WTC11 (cell line): ENCODE results near the gene TFCP2. TPM values are rescaled to one million over a fixed set of nuclear protein-coding genes. Genes with fewer than 3 reads are reported as not detected.

Source experiments
- ATAC-seq: fragments of 200-7000 bp; cut with Tn5 transposase; 2 replicates; pipeline ENCODE4 v1.10.0; 2021; ENCODE audit warnings: mild to moderate bottlenecking, moderate library complexity
- CTCF ChIA-PET: fragments of 300-600 bp; sonication (Branson Sonifier 250); formaldehyde crosslinking; loops from one replicate; lab custom pipeline; 2021; ENCODE audit warnings: antibody characterized with exemption; lab: Charles Lee
- POLR2A ChIA-PET: fragments of 350-600 bp; sonication (Branson Sonifier 250); formaldehyde crosslinking; loops from one replicate; lab custom pipeline; 2021; ENCODE audit warnings: antibody characterized with exemption; lab: Charles Lee
- DNase-seq: peaks from one replicate; pipeline ENCODE4 v3.0.0; 2021; ENCODE audit warnings: low spot score
- H3K27ac Mint-ChIP-seq: 2 replicates; pipeline ENCODE4 v1.8.0; 2021; ENCODE audit warnings: mixed read lengths
- H3K27me3 Mint-ChIP-seq: 2 replicates; pipeline ENCODE4 v1.8.0; 2021; ENCODE audit warnings: low read depth, mild to moderate bottlenecking, moderate library complexity, mixed read lengths
- H3K36me3 Mint-ChIP-seq: 2 replicates; pipeline ENCODE4 v1.8.0; 2021; ENCODE audit warnings: mixed read lengths
- H3K4me1 Mint-ChIP-seq: 2 replicates; pipeline ENCODE4 v1.8.0; 2022; ENCODE audit warnings: mixed read lengths
- H3K4me3 Mint-ChIP-seq: 2 replicates; pipeline ENCODE4 v1.8.0; 2021; ENCODE audit warnings: mild to moderate bottlenecking, moderate library complexity, mixed read lengths
- H3K9me3 Mint-ChIP-seq: 2 replicates; pipeline ENCODE4 v1.8.0; 2021; ENCODE audit warnings: mixed read lengths
- AR ChIP-seq: fragments of 250-450 bp; sonication (Bioruptor Pico); IDR thresholded peaks from 2 replicates; pipeline ENCODE4 v1.9.0; 2021; ENCODE audit warnings: mild to moderate bottlenecking
- ELF4 ChIP-seq: sonication (generic); formaldehyde crosslinking; IDR thresholded peaks from 2 replicates; pipeline ENCODE4 v1.8.1; 2022; ENCODE audit warnings: low read depth, mild to moderate bottlenecking, moderate library complexity, missing genetic modification reagents
- FOXP1 ChIP-seq: sonication (generic); formaldehyde crosslinking; IDR thresholded peaks from 2 replicates; pipeline ENCODE4 v1.8.0; 2022; ENCODE audit warnings: missing genetic modification reagents, mild to moderate bottlenecking, moderate library complexity, borderline replicate concordance
- GABPB1 ChIP-seq: sonication (generic); formaldehyde crosslinking; IDR thresholded peaks from 2 replicates; pipeline ENCODE4 v1.8.1; 2023; ENCODE audit warnings: mild to moderate bottlenecking, missing genetic modification reagents
- GTF2I ChIP-seq: fragments of 250-450 bp; sonication (Bioruptor Pico); conservative IDR thresholded peaks from 2 replicates; pipeline ENCODE4 v1.4.0; 2021; ENCODE audit warnings: mild to moderate bottlenecking
- MXD4 ChIP-seq: fragments of 250-450 bp; sonication (Bioruptor Pico); IDR thresholded peaks from 2 replicates; pipeline ENCODE4 v1.8.0; 2021; ENCODE audit warnings: mild to moderate bottlenecking, moderate library complexity, borderline replicate concordance
- MYBL2 ChIP-seq: sonication (generic); formaldehyde crosslinking; IDR thresholded peaks from 2 replicates; pipeline ENCODE4 v1.8.1; 2023; ENCODE audit warnings: mild to moderate bottlenecking, moderate library complexity, missing genetic modification reagents
- NR3C1 ChIP-seq: sonication (generic); formaldehyde crosslinking; conservative IDR thresholded peaks from 2 replicates; pipeline ENCODE4 v1.8.1; 2023; ENCODE audit warnings: low read depth, mild to moderate bottlenecking, missing genetic modification reagents
- SMAD4 ChIP-seq: sonication (generic); formaldehyde crosslinking; IDR thresholded peaks from 2 replicates; pipeline ENCODE4 v1.8.0; 2022; ENCODE audit warnings: mild to moderate bottlenecking, missing genetic modification reagents
- STAT6 ChIP-seq: sonication (generic); formaldehyde crosslinking; conservative IDR thresholded peaks from 2 replicates; pipeline ENCODE4 v1.8.1; 2023; ENCODE audit warnings: mild to moderate bottlenecking, low read depth, missing genetic modification reagents, moderate library complexity
- TEAD4 ChIP-seq: sonication (generic); formaldehyde crosslinking; IDR thresholded peaks from 2 replicates; pipeline ENCODE4 v1.8.0; 2022; ENCODE audit warnings: mild to moderate bottlenecking, missing genetic modification reagents
- TP53 ChIP-seq: sonication (generic); formaldehyde crosslinking; IDR thresholded peaks from 2 replicates; pipeline ENCODE4 v1.8.1; 2023; ENCODE audit warnings: mild to moderate bottlenecking, missing genetic modification reagents
- ZNF671 ChIP-seq: fragments of 250-450 bp; sonication (Bioruptor Pico); IDR thresholded peaks from 2 replicates; pipeline ENCODE4 v1.8.0; 2021; ENCODE audit warnings: mild to moderate bottlenecking
- total RNA-seq: library from RNA; stranded (reverse); gene quantifications from 3 replicates; pipeline ENCODE4 v1.2.3, GENCODE V29; 2021
- TF ChIP-seq, protein P1 (sequence below): sonication (generic); formaldehyde crosslinking; IDR thresholded peaks from 2 replicates; pipeline ENCODE4 v1.8.1; 2023; ENCODE audit warnings: mild to moderate bottlenecking, missing genetic modification reagents, borderline replicate concordance
- TF ChIP-seq, protein P2 (sequence below): fragments of 200-600 bp; IDR thresholded peaks from 2 replicates; pipeline ENCODE4 v1.8.0; 2022; ENCODE audit warnings: antibody characterized with exemption
- TF ChIP-seq, protein P3 (sequence below): fragments of 250-450 bp; sonication (Bioruptor Pico); IDR thresholded peaks from 2 replicates; pipeline ENCODE4 v1.9.0; 2021; ENCODE audit warnings: mild to moderate bottlenecking, borderline replicate concordance

The TFCP2 gene
- total RNA-seq, 1 experiment from 2014 or later = 35.4 TPM

- TF ChIP-seq, protein P1, sequence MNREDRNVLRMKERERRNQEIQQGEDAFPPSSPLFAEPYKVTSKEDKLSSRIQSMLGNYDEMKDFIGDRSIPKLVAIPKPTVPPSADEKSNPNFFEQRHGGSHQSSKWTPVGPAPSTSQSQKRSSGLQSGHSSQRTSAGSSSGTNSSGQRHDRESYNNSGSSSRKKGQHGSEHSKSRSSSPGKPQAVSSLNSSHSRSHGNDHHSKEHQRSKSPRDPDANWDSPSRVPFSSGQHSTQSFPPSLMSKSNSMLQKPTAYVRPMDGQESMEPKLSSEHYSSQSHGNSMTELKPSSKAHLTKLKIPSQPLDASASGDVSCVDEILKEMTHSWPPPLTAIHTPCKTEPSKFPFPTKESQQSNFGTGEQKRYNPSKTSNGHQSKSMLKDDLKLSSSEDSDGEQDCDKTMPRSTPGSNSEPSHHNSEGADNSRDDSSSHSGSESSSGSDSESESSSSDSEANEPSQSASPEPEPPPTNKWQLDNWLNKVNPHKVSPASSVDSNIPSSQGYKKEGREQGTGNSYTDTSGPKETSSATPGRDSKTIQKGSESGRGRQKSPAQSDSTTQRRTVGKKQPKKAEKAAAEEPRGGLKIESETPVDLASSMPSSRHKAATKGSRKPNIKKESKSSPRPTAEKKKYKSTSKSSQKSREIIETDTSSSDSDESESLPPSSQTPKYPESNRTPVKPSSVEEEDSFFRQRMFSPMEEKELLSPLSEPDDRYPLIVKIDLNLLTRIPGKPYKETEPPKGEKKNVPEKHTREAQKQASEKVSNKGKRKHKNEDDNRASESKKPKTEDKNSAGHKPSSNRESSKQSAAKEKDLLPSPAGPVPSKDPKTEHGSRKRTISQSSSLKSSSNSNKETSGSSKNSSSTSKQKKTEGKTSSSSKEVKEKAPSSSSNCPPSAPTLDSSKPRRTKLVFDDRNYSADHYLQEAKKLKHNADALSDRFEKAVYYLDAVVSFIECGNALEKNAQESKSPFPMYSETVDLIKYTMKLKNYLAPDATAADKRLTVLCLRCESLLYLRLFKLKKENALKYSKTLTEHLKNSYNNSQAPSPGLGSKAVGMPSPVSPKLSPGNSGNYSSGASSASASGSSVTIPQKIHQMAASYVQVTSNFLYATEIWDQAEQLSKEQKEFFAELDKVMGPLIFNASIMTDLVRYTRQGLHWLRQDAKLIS = no peak
- TF ChIP-seq AR = no peak
These were observed 12.0 kb downstream of the TFCP2 start (continued) for GRCh38 chr12:51160814-51161459.

- 0 out of 2 replicates have a peak overlapping the region, but pooled peaks have one; percentile 39 for H3K27ac Mint-ChIP-seq
- peaks cover 12% of the 10 kb centered on the region for H3K4me1 Mint-ChIP-seq
- no peaks in the 10 kb centered on the region for H3K9me3 Mint-ChIP-seq
- POLR2A ChIA-PET = interaction anchor here (0.6 kb wide), 1 partner anchor 106 kb away, joined by 4 read pairs; no protein-coding TSS in a partner anchor
- CTCF ChIA-PET = interaction anchor here (1.4 kb wide), 1 partner anchor 185 kb away, joined by 4 read pairs; no protein-coding TSS in a partner anchor
- ATAC-seq (no peak), DNase-seq (no peak)
- H3K27me3 Mint-ChIP-seq = no peaks in the 10 kb centered on the region
- no peaks in the 10 kb centered on the region; the same call in 1 of the 2 replicates for H3K36me3 Mint-ChIP-seq
- no peak for TF ChIP-seq GABPB1
- TF ChIP-seq TP53 (CRISPR knock-in tag) = no peak
- TF ChIP-seq ELF4 (CRISPR knock-in tag) = no peak
- TF ChIP-seq SMAD4 (CRISPR knock-in tag) = no peak
- TF ChIP-seq, protein P2, sequence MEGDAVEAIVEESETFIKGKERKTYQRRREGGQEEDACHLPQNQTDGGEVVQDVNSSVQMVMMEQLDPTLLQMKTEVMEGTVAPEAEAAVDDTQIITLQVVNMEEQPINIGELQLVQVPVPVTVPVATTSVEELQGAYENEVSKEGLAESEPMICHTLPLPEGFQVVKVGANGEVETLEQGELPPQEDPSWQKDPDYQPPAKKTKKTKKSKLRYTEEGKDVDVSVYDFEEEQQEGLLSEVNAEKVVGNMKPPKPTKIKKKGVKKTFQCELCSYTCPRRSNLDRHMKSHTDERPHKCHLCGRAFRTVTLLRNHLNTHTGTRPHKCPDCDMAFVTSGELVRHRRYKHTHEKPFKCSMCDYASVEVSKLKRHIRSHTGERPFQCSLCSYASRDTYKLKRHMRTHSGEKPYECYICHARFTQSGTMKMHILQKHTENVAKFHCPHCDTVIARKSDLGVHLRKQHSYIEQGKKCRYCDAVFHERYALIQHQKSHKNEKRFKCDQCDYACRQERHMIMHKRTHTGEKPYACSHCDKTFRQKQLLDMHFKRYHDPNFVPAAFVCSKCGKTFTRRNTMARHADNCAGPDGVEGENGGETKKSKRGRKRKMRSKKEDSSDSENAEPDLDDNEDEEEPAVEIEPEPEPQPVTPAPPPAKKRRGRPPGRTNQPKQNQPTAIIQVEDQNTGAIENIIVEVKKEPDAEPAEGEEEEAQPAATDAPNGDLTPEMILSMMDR = no peak
- no peak for TF ChIP-seq ZNF671 (CRISPR knock-in tag)
- TF ChIP-seq MXD4 (CRISPR knock-in tag) = no peak
- TF ChIP-seq GTF2I (CRISPR knock-in tag) = no peak
- no peak for TF ChIP-seq TEAD4 (CRISPR knock-in tag)
- TF ChIP-seq STAT6 = no peak
- no peak for TF ChIP-seq NR3C1 (CRISPR knock-in tag)
- no peak for TF ChIP-seq MYBL2 (CRISPR knock-in tag)
- TF ChIP-seq, protein P3, sequence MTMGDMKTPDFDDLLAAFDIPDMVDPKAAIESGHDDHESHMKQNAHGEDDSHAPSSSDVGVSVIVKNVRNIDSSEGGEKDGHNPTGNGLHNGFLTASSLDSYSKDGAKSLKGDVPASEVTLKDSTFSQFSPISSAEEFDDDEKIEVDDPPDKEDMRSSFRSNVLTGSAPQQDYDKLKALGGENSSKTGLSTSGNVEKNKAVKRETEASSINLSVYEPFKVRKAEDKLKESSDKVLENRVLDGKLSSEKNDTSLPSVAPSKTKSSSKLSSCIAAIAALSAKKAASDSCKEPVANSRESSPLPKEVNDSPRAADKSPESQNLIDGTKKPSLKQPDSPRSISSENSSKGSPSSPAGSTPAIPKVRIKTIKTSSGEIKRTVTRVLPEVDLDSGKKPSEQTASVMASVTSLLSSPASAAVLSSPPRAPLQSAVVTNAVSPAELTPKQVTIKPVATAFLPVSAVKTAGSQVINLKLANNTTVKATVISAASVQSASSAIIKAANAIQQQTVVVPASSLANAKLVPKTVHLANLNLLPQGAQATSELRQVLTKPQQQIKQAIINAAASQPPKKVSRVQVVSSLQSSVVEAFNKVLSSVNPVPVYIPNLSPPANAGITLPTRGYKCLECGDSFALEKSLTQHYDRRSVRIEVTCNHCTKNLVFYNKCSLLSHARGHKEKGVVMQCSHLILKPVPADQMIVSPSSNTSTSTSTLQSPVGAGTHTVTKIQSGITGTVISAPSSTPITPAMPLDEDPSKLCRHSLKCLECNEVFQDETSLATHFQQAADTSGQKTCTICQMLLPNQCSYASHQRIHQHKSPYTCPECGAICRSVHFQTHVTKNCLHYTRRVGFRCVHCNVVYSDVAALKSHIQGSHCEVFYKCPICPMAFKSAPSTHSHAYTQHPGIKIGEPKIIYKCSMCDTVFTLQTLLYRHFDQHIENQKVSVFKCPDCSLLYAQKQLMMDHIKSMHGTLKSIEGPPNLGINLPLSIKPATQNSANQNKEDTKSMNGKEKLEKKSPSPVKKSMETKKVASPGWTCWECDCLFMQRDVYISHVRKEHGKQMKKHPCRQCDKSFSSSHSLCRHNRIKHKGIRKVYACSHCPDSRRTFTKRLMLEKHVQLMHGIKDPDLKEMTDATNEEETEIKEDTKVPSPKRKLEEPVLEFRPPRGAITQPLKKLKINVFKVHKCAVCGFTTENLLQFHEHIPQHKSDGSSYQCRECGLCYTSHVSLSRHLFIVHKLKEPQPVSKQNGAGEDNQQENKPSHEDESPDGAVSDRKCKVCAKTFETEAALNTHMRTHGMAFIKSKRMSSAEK = no peak
- no peak for TF ChIP-seq FOXP1 (CRISPR knock-in tag)
- no peak overlapping the region for H3K4me3 Mint-ChIP-seq
These were observed 16.6 kb downstream of the TFCP2 start for GRCh38 chr12:51156245-51156765.
